ENCODE data around the gene LHFPL3.

Gene LHFPL3

DNA sequence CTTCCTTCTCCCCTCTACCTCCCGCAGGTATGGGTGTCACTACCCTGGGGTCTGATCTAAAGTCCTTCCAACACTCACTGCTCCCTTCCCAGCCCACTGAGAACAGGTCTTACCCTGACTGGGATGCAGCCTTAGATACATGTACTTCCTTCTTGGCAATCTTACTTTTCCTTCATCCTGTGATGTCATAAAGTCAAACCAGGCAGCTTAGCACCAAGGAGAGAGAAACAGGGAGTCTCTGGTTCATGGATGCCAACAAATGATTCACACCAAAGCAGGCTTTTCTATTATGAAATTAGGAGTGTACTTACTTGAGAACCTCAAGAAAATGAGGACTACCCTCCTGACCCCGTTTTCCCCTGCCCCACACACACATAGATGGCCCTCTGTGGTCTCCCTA is 574.6 kb downstream of the LHFPL3 start:
- Histone ChIP-seq H3K27ac (replicated peaks) (no peak overlapping the region), H3K27me3 (ENCODE audit: insufficient read depth, poor library complexity, severe bottlenecking) (peaks cover 3% of the 10 kb centered on the region), H3K4me3 (replicated peaks; ENCODE audit: insufficient read depth, low read length) (no peak overlapping the region)
- DNase-seq (ENCODE audit: low read depth in 1 of 2, low spot score in 1 of 2) = no peak
- TF ChIP-seq GABPA (IDR thresholded peaks at IDR 0.05; ENCODE audit: low read depth) (no peak), SPI1 (IDR thresholded peaks at IDR 0.05; ENCODE audit: borderline replicate concordance, low read depth) (no peak), POLR2AphosphoS5 (IDR thresholded peaks at IDR 0.05; ENCODE audit: low read depth) (no peak)
- TF ChIP-seq, protein P1, sequence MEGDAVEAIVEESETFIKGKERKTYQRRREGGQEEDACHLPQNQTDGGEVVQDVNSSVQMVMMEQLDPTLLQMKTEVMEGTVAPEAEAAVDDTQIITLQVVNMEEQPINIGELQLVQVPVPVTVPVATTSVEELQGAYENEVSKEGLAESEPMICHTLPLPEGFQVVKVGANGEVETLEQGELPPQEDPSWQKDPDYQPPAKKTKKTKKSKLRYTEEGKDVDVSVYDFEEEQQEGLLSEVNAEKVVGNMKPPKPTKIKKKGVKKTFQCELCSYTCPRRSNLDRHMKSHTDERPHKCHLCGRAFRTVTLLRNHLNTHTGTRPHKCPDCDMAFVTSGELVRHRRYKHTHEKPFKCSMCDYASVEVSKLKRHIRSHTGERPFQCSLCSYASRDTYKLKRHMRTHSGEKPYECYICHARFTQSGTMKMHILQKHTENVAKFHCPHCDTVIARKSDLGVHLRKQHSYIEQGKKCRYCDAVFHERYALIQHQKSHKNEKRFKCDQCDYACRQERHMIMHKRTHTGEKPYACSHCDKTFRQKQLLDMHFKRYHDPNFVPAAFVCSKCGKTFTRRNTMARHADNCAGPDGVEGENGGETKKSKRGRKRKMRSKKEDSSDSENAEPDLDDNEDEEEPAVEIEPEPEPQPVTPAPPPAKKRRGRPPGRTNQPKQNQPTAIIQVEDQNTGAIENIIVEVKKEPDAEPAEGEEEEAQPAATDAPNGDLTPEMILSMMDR (IDR thresholded peaks at IDR 0.05; ENCODE audit: insufficient read depth, low read length) = no peak
- TF ChIP-seq, protein P2, sequence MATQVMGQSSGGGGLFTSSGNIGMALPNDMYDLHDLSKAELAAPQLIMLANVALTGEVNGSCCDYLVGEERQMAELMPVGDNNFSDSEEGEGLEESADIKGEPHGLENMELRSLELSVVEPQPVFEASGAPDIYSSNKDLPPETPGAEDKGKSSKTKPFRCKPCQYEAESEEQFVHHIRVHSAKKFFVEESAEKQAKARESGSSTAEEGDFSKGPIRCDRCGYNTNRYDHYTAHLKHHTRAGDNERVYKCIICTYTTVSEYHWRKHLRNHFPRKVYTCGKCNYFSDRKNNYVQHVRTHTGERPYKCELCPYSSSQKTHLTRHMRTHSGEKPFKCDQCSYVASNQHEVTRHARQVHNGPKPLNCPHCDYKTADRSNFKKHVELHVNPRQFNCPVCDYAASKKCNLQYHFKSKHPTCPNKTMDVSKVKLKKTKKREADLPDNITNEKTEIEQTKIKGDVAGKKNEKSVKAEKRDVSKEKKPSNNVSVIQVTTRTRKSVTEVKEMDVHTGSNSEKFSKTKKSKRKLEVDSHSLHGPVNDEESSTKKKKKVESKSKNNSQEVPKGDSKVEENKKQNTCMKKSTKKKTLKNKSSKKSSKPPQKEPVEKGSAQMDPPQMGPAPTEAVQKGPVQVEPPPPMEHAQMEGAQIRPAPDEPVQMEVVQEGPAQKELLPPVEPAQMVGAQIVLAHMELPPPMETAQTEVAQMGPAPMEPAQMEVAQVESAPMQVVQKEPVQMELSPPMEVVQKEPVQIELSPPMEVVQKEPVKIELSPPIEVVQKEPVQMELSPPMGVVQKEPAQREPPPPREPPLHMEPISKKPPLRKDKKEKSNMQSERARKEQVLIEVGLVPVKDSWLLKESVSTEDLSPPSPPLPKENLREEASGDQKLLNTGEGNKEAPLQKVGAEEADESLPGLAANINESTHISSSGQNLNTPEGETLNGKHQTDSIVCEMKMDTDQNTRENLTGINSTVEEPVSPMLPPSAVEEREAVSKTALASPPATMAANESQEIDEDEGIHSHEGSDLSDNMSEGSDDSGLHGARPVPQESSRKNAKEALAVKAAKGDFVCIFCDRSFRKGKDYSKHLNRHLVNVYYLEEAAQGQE (IDR thresholded peaks at IDR 0.05; ENCODE audit: insufficient replicate concordance, low read depth) = no peak

DNA sequence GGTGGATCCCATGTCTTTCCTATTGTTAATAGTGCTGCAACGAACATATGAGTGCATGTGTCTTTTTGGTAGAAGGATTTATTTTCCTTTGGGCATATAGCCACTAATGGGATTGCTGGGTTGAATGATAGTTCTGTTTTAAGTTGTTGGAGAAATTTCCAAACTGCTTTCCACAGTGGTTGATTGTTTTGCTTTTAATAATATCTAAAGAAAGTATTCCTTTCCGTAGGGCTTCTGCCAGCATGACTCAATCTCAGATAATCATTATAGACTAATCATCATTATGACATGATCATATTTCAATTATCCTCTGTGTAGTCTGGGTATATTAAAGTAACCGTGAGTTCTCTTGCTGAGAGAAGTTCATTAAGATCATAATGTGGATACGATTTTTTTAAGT is 575.4 kb downstream of the LHFPL3 start:
- Histone ChIP-seq H3K4me3 (replicated peaks; ENCODE audit: insufficient read depth, low read length) (no peak overlapping the region), H3K27ac (replicated peaks) (no peak overlapping the region), H3K27me3 (ENCODE audit: insufficient read depth, poor library complexity, severe bottlenecking) (peaks cover 3% of the 10 kb centered on the region)
- no peak for TF ChIP-seq SPI1 (IDR thresholded peaks at IDR 0.05; ENCODE audit: borderline replicate concordance, low read depth)
- TF ChIP-seq POLR2AphosphoS5 (IDR thresholded peaks at IDR 0.05; ENCODE audit: low read depth) = no peak
- TF ChIP-seq, protein P2 (IDR thresholded peaks at IDR 0.05; ENCODE audit: insufficient replicate concordance, low read depth) = no peak
- DNase-seq (ENCODE audit: low read depth in 1 of 2, low spot score in 1 of 2) = no peak

DNA sequence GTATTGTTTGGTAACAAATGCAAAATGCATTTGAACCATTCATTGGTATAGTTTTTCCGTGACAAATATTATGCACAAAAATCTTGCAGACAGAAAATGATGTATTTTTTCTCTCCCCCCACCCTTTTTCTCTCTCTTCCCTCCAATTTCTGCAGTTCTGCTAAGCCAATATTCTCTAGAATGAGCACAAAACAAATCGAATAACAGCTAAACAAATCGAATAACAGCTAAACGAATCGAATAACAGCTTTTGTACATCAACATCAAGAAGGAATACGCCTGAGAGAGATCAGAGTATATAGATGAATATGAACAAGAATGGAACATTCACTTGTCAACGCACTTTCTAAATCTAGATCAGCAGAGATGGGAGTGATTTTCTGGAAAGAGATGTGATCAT is 577.6 kb downstream of the LHFPL3 start:
- Histone ChIP-seq H3K27ac (replicated peaks) (no peak overlapping the region), H3K27me3 (ENCODE audit: insufficient read depth, poor library complexity, severe bottlenecking) (peaks cover 3% of the 10 kb centered on the region), H3K4me3 (replicated peaks; ENCODE audit: insufficient read depth, low read length) (no peak overlapping the region)
- no peak for DNase-seq (ENCODE audit: low read depth in 1 of 2, low spot score in 1 of 2)
- TF ChIP-seq, protein P2 (IDR thresholded peaks at IDR 0.05; ENCODE audit: insufficient replicate concordance, low read depth) = no peak
- TF ChIP-seq, protein P1 (IDR thresholded peaks at IDR 0.05; ENCODE audit: insufficient read depth, low read length) = no peak

DNA sequence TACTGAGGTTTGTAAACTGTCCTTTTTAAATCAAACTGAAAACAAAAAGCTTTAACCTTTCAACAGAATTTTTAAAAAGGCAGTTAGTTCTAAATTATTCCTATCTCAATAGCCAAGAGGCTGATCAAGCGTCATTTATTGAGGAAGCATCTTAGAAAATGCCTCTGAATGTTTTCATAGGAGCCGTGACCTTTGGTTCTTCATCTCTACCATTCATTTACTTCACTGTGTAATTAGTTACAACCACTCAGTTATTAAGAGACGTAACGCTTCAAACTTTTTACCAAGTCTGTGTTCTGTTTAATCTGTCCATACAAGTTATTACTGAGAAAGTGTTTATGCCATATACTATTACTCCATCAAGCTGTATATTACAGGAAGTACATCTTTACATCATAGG is 578.2 kb downstream of the LHFPL3 start:
- Histone ChIP-seq H3K27me3 (ENCODE audit: insufficient read depth, poor library complexity, severe bottlenecking) (peaks cover 3% of the 10 kb centered on the region), H3K4me3 (replicated peaks; ENCODE audit: insufficient read depth, low read length) (no peak overlapping the region), H3K27ac (replicated peaks) (no peak overlapping the region)
- DNase-seq (ENCODE audit: low read depth in 1 of 2, low spot score in 1 of 2) = no peak
- TF ChIP-seq GABPA (IDR thresholded peaks at IDR 0.05; ENCODE audit: low read depth) = no peak
- TF ChIP-seq, protein P2 (IDR thresholded peaks at IDR 0.05; ENCODE audit: insufficient replicate concordance, low read depth) = no peak
- TF ChIP-seq, protein P1 (IDR thresholded peaks at IDR 0.05; ENCODE audit: insufficient read depth, low read length) = no peak
- no peak for TF ChIP-seq SPI1 (IDR thresholded peaks at IDR 0.05; ENCODE audit: borderline replicate concordance, low read depth)
- TF ChIP-seq POLR2AphosphoS5 (IDR thresholded peaks at IDR 0.05; ENCODE audit: low read depth) = no peak
